Measurements from ENCODE around the gene CPLANE2.
"Not testable (repeated sequence)": the region's sequence is repeated elsewhere in the genome, so short reads cannot be mapped to it uniquely, and the experiment has no call there.

CPLANE2 gene

GRCh38 chr1:16208270-16208987 is 28.6 kb downstream of the CPLANE2 start:
- no peak for DNase-seq (ENCODE audit: low read depth)

GRCh38 chr1:16207318-16208269 is 29.4 kb downstream of the CPLANE2 start:
- no peak for DNase-seq (ENCODE audit: low read depth)

- DNase-seq (ENCODE audit: low read depth) = peak; percentile 98
Measured at GRCh38 chr1:16206547-16207317, 30.3 kb downstream of the CPLANE2 start.

- DNase-seq (ENCODE audit: low read depth) = no peak
Measured at GRCh38 chr1:16205891-16206546, 31.0 kb downstream of the CPLANE2 start.

GRCh38 chr1:16205334-16205671 is 31.7 kb downstream of the CPLANE2 start:
- DNase-seq (ENCODE audit: low read depth) = no peak

- DNase-seq (ENCODE audit: low read depth) = no peak
Measured at GRCh38 chr1:16204634-16205333, 32.2 kb downstream of the CPLANE2 start.

GRCh38 chr1:16204216-16204615 is 32.8 kb downstream of the CPLANE2 start:
- no peak for DNase-seq (ENCODE audit: low read depth)

GRCh38 chr1:16203550-16203949 is 33.4 kb downstream of the CPLANE2 start:
- no peak for DNase-seq (ENCODE audit: low read depth)

- DNase-seq (ENCODE audit: low read depth) = no peak
Measured at GRCh38 chr1:16202281-16203210, 34.4 kb downstream of the CPLANE2 start.

GRCh38 chr1:16199700-16200099 is 37.3 kb downstream of the CPLANE2 start:
- DNase-seq (ENCODE audit: low read depth) = no peak

- DNase-seq (ENCODE audit: low read depth) = no peak
Measured at GRCh38 chr1:16199157-16199501, 37.9 kb downstream of the CPLANE2 start.

- DNase-seq (ENCODE audit: low read depth) = no peak
Measured at GRCh38 chr1:16198444-16199156, 38.4 kb downstream of the CPLANE2 start.

GRCh38 chr1:16196874-16197273 is 40.1 kb downstream of the CPLANE2 start:
- no peak for DNase-seq (ENCODE audit: low read depth)

- not testable (repeated sequence) for DNase-seq (ENCODE audit: low read depth)
Measured at GRCh38 chr1:16196139-16196538, 40.8 kb downstream of the CPLANE2 start.

GRCh38 chr1:16195518-16195905 is 41.5 kb downstream of the CPLANE2 start:
- no peak for DNase-seq (ENCODE audit: low read depth)

- DNase-seq (ENCODE audit: low read depth) = no peak
Measured at GRCh38 chr1:16191916-16192546, 45.0 kb downstream of the CPLANE2 start.

- DNase-seq (ENCODE audit: low read depth) = no peak
Measured at GRCh38 chr1:16191309-16191708, 45.7 kb downstream of the CPLANE2 start.

- DNase-seq (ENCODE audit: low read depth) = no peak
Measured at GRCh38 chr1:16189921-16190621, 46.9 kb downstream of the CPLANE2 start.

- no peak for DNase-seq (ENCODE audit: low read depth)
Measured at GRCh38 chr1:16189003-16189402, 48.0 kb downstream of the CPLANE2 start.

Measured in HS-27A (cell line).